Gastroesophageal sphincter (tissue), 4 donors: Measurements from ENCODE around the gene PAQR6. TPM values are rescaled to one million over a fixed set of nuclear protein-coding genes. Genes with fewer than 3 reads are reported as not detected.

Source experiments
- ATAC-seq: fragments of 150-250 bp; one replicate; pipeline ENCODE4 v1.9.1; 2016; ENCODE audit warnings: mild to moderate bottlenecking, moderate library complexity
- H3K27ac ChIP-seq, 4 donors: fragments of 200-600 bp; sonication (generic) in 3 of 4; 1 replicate in 3 of 4; 2 replicates in 1 of 4; pipeline ENCODE4 v1.5.1; 2016 to 2019
- H3K27me3 ChIP-seq: fragments of 200-600 bp; sonication (generic); one replicate; pipeline ENCODE4 v1.5.1; 2019
- H3K36me3 ChIP-seq, 2 donors: fragments of 200-600 bp; sonication (generic); one replicate each; pipeline ENCODE4 v1.5.1; 2019; ENCODE audit warnings: control low read depth in 1 of 2
- H3K4me1 ChIP-seq, 3 donors: fragments of 200-600 bp; sonication (generic); 1 replicate in 2 of 3; 2 replicates in 1 of 3; pipeline ENCODE4 v1.5.1; 2016 to 2019; ENCODE audit warnings: control low read depth in 2 of 3
- H3K4me3 ChIP-seq, 2 donors: fragments of 200-600 bp; sonication (generic); one replicate each; pipeline ENCODE4 v1.5.1; 2019; ENCODE audit warnings: mild to moderate bottlenecking in 1 of 2, moderate library complexity in 1 of 2
- H3K9me3 ChIP-seq, 3 donors: fragments of 200-600 bp; sonication (generic); one replicate each; pipeline ENCODE4 v1.5.1; 2017 to 2019; ENCODE audit warnings: control low read depth in 2 of 3
- CTCF ChIP-seq, 4 experiments: fragments of 200-600 bp in 2 of 4; fragments of 450-650 bp in 2 of 4; sonication (generic) in 1 of 4; IDR thresholded peaks; one replicate each; pipeline ENCODE4 v1.5.1; 2017 to 2019; ENCODE audit warnings: antibody characterized with exemption in 4 of 4, mild to moderate bottlenecking in 2 of 4, moderate library complexity in 2 of 4
- EP300 ChIP-seq: sonication (generic); formaldehyde crosslinking; IDR thresholded peaks from one replicate; pipeline ENCODE4 v1.6.1; 2017; ENCODE audit warnings: antibody characterized with exemption, mild to moderate bottlenecking
- POLR2A ChIP-seq, 2 donors: fragments of 450-650 bp; IDR thresholded peaks; one replicate each; pipeline ENCODE4 v1.6.1; 2017; ENCODE audit warnings: antibody characterized with exemption in 2 of 2, mild to moderate bottlenecking in 2 of 2, moderate library complexity in 1 of 2
- POLR2AphosphoS5 ChIP-seq: sonication (generic); formaldehyde crosslinking; IDR thresholded peaks from one replicate; pipeline ENCODE4 v1.6.1; 2017; ENCODE audit warnings: antibody characterized with exemption
- WGBS, 2 donors: methylation state at CpG; one replicate each; pipeline ENCODE4 v1.1.5; 2018; ENCODE audit warnings: low coverage in 1 of 2; 5-methylcytosine and 5-hydroxymethylcytosine counted together
- total RNA-seq, 4 donors: library from RNA; depleted of rRNA; stranded (reverse); fragments of >200 nt; gene quantifications; one replicate each; pipeline ENCODE4 v1.1.0, GENCODE V29; 2016

Gene PAQR6
- total RNA-seq, 4 donors from 2014 or later: 1.2 to 3.4 (median 1.6) TPM

DNA sequence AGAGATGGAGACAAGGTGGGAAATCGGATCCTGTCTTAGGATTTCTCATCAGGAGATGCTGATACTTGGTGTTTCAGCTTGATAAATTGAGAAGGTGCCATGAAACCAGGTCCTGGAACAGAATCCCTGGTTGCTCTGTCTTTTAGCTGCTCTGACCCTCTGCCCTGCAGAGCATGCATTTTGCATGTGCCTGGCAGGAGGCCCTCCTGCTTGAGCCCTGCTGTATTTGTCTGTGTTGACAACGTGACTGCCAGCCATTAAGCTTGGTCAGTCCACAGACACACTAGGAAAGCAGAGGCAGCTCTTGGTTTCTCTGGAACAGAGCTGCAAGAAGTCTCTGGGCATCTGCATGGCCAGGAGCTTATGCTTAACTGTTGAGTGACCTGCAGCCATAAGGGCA lies 51.4 kb downstream of the PAQR6 start:
- Histone ChIP-seq H3K4me3 (no peak overlapping the region), H3K4me1 (peaks cover 0 to 47% (median 11%) of the 10 kb centered on the region in 3 donors), H3K36me3 (peaks cover 0 to 34% of the 10 kb centered on the region in 2 donors), H3K9me3 (no peaks in the 10 kb centered on the region), H3K27me3 (no peaks in the 10 kb centered on the region), H3K27ac (no peak overlapping the region)
- no peak for TF ChIP-seq CTCF (IDR thresholded peaks at IDR 0.05)
- TF ChIP-seq EP300: no peak
- TF ChIP-seq POLR2A (IDR thresholded peaks at IDR 0.05): no peak
- TF ChIP-seq POLR2AphosphoS5: no peak
- WGBS, 2 donors: 80 to 100% methylated on average over 1 of the region's 2 CpGs
- no peak for ATAC-seq

GRCh38 chr1:156195853-156196252 lies 52.0 kb downstream of the PAQR6 start:
- Histone ChIP-seq H3K27me3 (no peaks in the 10 kb centered on the region), H3K9me3 (no peaks in the 10 kb centered on the region), H3K36me3 (peaks cover 0 to 29% of the 10 kb centered on the region in 2 donors), H3K27ac (no peak overlapping the region), H3K4me1 (peaks cover 0 to 47% (median 11%) of the 10 kb centered on the region in 3 donors), H3K4me3 (no peak overlapping the region)
- no peak for ATAC-seq
- TF ChIP-seq POLR2AphosphoS5 (no peak), POLR2A (IDR thresholded peaks at IDR 0.05) (no peak), EP300 (no peak), CTCF (IDR thresholded peaks at IDR 0.05) (no peak)
- WGBS, 2 donors: 59 to 72% methylated on average over 2 to 4 of the region's 4 CpGs

- peak overlapping the region; percentile 2 to 87 (median 86) for H3K27ac ChIP-seq
- H3K4me1 ChIP-seq: peaks cover 0 to 42% (median 11%) of the 10 kb centered on the region in 3 donors
- 8 to 14% methylated on average over 7 to 14 of the region's 14 CpGs for WGBS, 2 donors
- no peak for ATAC-seq
- peak overlapping the region; percentile 52 to 92 for H3K4me3 ChIP-seq
- H3K36me3 ChIP-seq: peaks cover 0 to 13% of the 10 kb centered on the region in 2 donors
- no peak for TF ChIP-seq POLR2AphosphoS5
- no peak for TF ChIP-seq EP300
- TF ChIP-seq POLR2A (IDR thresholded peaks at IDR 0.05): no peak
- no peak for TF ChIP-seq CTCF (IDR thresholded peaks at IDR 0.05)
- H3K27me3 ChIP-seq: no peaks in the 10 kb centered on the region
- no peaks in the 10 kb centered on the region for H3K9me3 ChIP-seq
Measured at GRCh38 chr1:156194300-156194652, 53.6 kb downstream of the PAQR6 start.

DNA sequence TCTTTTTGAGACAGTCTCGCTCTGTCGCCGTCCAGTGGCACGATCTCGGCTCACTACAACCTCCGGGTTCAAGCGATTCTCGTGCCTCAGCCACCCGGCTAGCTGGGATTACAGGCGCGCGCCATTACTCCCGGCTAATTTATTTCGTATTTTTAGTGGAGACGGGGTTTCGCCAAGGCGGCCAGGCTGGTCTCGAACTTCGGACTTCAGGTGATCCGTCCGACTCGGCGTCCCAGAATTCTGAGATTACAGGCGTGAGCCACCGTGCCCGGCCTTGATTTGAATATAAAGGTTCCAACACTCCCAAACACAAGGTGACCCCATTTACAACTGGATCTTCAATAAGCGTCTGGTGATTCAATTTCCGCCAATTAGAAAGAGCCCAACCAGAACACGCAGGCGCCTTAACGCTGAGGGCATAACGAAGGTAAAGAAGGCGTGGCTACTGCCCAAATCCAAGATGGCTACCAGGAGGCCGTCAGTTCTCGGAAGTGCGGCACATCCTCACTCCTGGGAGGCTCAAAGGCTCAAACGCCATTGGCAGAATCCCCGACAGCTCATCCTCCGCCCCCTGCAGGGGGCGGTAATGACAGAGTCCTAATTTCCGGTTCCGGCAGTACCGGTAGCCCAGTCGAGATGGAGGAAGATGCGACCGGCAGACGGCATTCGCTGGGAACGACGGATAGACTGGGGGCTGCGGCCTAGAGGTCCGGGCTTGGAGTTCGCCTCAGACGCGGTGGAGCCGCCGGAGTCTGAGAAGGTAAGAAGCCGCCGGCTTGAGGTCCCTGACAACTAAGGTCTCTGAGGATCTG lies 54.2 kb downstream of the PAQR6 start, which contains the start of gene SLC25A44:
TSS of gene SLC25A44 (plus strand) at position 617 of the 812 bp plus-strand sequence. CDS start 5,744 bp downstream, outside the sequence.
- ATAC-seq: peak; percentile 100
- Histone ChIP-seq H3K27me3 (no peaks in the 10 kb centered on the region), H3K36me3 (peaks cover 0 to 12% of the 10 kb centered on the region in 2 donors), H3K9me3 (no peaks in the 10 kb centered on the region), H3K27ac (peak within 1 kb of the TSS; percentile 35 to 87 (median 86)), H3K4me1 (peaks cover 0 to 42% (median 11%) of the 10 kb centered on the region in 3 donors), H3K4me3 (peak within 1 kb of the TSS; percentile 52 to 92)
- TF ChIP-seq POLR2A (IDR thresholded peaks at IDR 0.05) (peak; percentile 51 to 63), POLR2AphosphoS5 (peak; percentile 70), EP300 (no peak), CTCF (IDR thresholded peaks at IDR 0.05) (peak in 3 of 4 experiments; percentile 53 to 62 (median 59))
- 11 to 16% methylated on average over 15 to 28 of the region's 59 CpGs for WGBS, 2 donors

Other genes starting within 250 kb of the PAQR6 start
- gene SSR2, start 227.1 kb downstream of the PAQR6 start, total RNA-seq: 100 to 1,000 TPM; 103 to 157 (median 146) TPM
- gene UBQLN4, start 194.3 kb downstream of the PAQR6 start, total RNA-seq: 10 to 100 TPM; 19.6 to 29.6 (median 24.8) TPM
- gene LAMTOR2, start 193.3 kb downstream of the PAQR6 start, total RNA-seq: 10 to 100 TPM; 66.8 to 79.3 (median 73.1) TPM
- gene RAB25, start 186.9 kb downstream of the PAQR6 start, total RNA-seq: 10 to 100 TPM in 1 of 4 donors, not detected in 3; 22.1 TPM
- gene MEX3A, start 165.6 kb downstream of the PAQR6 start, total RNA-seq: under 1 TPM; under 0.01 to 0.78 (median 0.52) TPM
- 100 to 1,000 TPM; 327 to 617 (median 519) TPM for gene LMNA, start 133.3 kb downstream of the PAQR6 start, total RNA-seq
- gene SEMA4A, start 94.5 kb downstream of the PAQR6 start, total RNA-seq: 1 to 10 TPM; 1.7 to 7.5 (median 3.4) TPM
- gene SLC25A44, start 54.0 kb downstream of the PAQR6 start, total RNA-seq: 10 to 100 TPM in 3 of 4 donors, 1 to 10 TPM in 1; 9.4 to 17.0 (median 12.7) TPM
- gene PMF1, start 35.0 kb downstream of the PAQR6 start, total RNA-seq: 10 to 100 TPM; 49.3 to 58.9 (median 51.8) TPM
- gene BGLAP, start 5.9 kb downstream of the PAQR6 start, total RNA-seq: under 1 TPM in 1 of 4 donors, not detected in 3; 0.54 TPM
- gene SMG5, start 34.8 kb upstream of the PAQR6 start, total RNA-seq: 100 to 1,000 TPM in 1 of 4 donors, 10 to 100 TPM in 3; 60.2 to 106 (median 69.1) TPM
- 1 to 10 TPM; 1.6 to 4.7 (median 3.2) TPM for gene TMEM79, start 36.3 kb upstream of the PAQR6 start, total RNA-seq
- gene GLMP, start 47.6 kb upstream of the PAQR6 start, total RNA-seq: 10 to 100 TPM; 31.9 to 53.0 (median 38.6) TPM
- not detected for gene VHLL, start 51.3 kb upstream of the PAQR6 start, total RNA-seq
- gene CCT3, start 90.2 kb upstream of the PAQR6 start, total RNA-seq: 100 to 1,000 TPM; 189 to 224 (median 209) TPM
- not detected for gene TSACC, start 90.5 kb upstream of the PAQR6 start, total RNA-seq
- not detected for gene RHBG, start 121.2 kb upstream of the PAQR6 start, total RNA-seq